Measurements from ENCODE around the gene ADCY5.

The ADCY5 gene

GRCh38 chr3:123458255-123458654 is 9.4 kb upstream of the ADCY5 start:
- H3K9me3 ChIP-seq (ENCODE audit: insufficient read depth, low read length): no peaks in the 10 kb centered on the region
- no peak for DNase-seq (ENCODE audit: low read depth, low spot score)
- peaks cover 8% of the 10 kb centered on the region for H3K4me1 ChIP-seq (ENCODE audit: insufficient read depth, insufficient read length)
- H3K36me3 ChIP-seq (ENCODE audit: insufficient read depth, insufficient read length, low read length): no peaks in the 10 kb centered on the region
- no peak overlapping the region for H3K9ac ChIP-seq (ENCODE audit: insufficient read length, low read depth)
- no peaks in the 10 kb centered on the region for H3K27me3 ChIP-seq (ENCODE audit: insufficient read depth, insufficient read length)
- H3K4me3 ChIP-seq (ENCODE audit: insufficient read length, low read depth): no peak overlapping the region
- TF ChIP-seq ZNF274 (IDR thresholded peaks at IDR 0.05; ENCODE audit: low read depth, low read length) (no peak), YY1 (IDR thresholded peaks at IDR 0.05; ENCODE audit: insufficient read depth, insufficient read length) (no peak), SUZ12 (IDR thresholded peaks at IDR 0.05; ENCODE audit: extremely low read depth, insufficient read depth, insufficient read length) (no peak)

- no peaks in the 10 kb centered on the region for H3K9me3 ChIP-seq (ENCODE audit: insufficient read depth, low read length)
- no peak overlapping the region for H3K9ac ChIP-seq (ENCODE audit: insufficient read length, low read depth)
- no peak for TF ChIP-seq YY1 (IDR thresholded peaks at IDR 0.05; ENCODE audit: insufficient read depth, insufficient read length)
- no peak for TF ChIP-seq SUZ12 (IDR thresholded peaks at IDR 0.05; ENCODE audit: extremely low read depth, insufficient read depth, insufficient read length)
- no peak for TF ChIP-seq ZNF274 (IDR thresholded peaks at IDR 0.05; ENCODE audit: low read depth, low read length)
- H3K36me3 ChIP-seq (ENCODE audit: insufficient read depth, insufficient read length, low read length): no peaks in the 10 kb centered on the region
- peaks cover 8% of the 10 kb centered on the region for H3K4me1 ChIP-seq (ENCODE audit: insufficient read depth, insufficient read length)
- DNase-seq (ENCODE audit: low read depth, low spot score): no peak
- H3K4me3 ChIP-seq (ENCODE audit: insufficient read length, low read depth): no peak overlapping the region
- no peaks in the 10 kb centered on the region for H3K27me3 ChIP-seq (ENCODE audit: insufficient read depth, insufficient read length)
These were observed 9.0 kb upstream of the ADCY5 start for GRCh38 chr3:123457841-123458240.

- no peak for DNase-seq (ENCODE audit: low read depth, low spot score)
- TF ChIP-seq SUZ12 (IDR thresholded peaks at IDR 0.05; ENCODE audit: extremely low read depth, insufficient read depth, insufficient read length) (no peak), YY1 (IDR thresholded peaks at IDR 0.05; ENCODE audit: insufficient read depth, insufficient read length) (no peak), ZNF274 (IDR thresholded peaks at IDR 0.05; ENCODE audit: low read depth, low read length) (no peak)
- Histone ChIP-seq H3K36me3 (ENCODE audit: insufficient read depth, insufficient read length, low read length) (no peaks in the 10 kb centered on the region), H3K9me3 (ENCODE audit: insufficient read depth, low read length) (no peaks in the 10 kb centered on the region), H3K9ac (ENCODE audit: insufficient read length, low read depth) (no peak overlapping the region), H3K4me3 (ENCODE audit: insufficient read length, low read depth) (no peak overlapping the region), H3K27me3 (ENCODE audit: insufficient read depth, insufficient read length) (peaks cover 12% of the 10 kb centered on the region), H3K4me1 (ENCODE audit: insufficient read depth, insufficient read length) (peaks cover 3% of the 10 kb centered on the region)
These were observed 4.8 kb upstream of the ADCY5 start for GRCh38 chr3:123453675-123454074.

- peaks cover 5% of the 10 kb centered on the region for H3K4me1 ChIP-seq (ENCODE audit: insufficient read depth, insufficient read length)
- no peak overlapping the region for H3K4me3 ChIP-seq (ENCODE audit: insufficient read length, low read depth)
- H3K27me3 ChIP-seq (ENCODE audit: insufficient read depth, insufficient read length): peaks cover 28% of the 10 kb centered on the region
- H3K9ac ChIP-seq (ENCODE audit: insufficient read length, low read depth): no peak overlapping the region
- H3K9me3 ChIP-seq (ENCODE audit: insufficient read depth, low read length): peaks cover 6% of the 10 kb centered on the region; the same call in 1 of the 2 replicates
- no peaks in the 10 kb centered on the region for H3K36me3 ChIP-seq (ENCODE audit: insufficient read depth, insufficient read length, low read length)
- no peak for TF ChIP-seq YY1 (IDR thresholded peaks at IDR 0.05; ENCODE audit: insufficient read depth, insufficient read length)
- TF ChIP-seq ZNF274 (IDR thresholded peaks at IDR 0.05; ENCODE audit: low read depth, low read length): no peak
- TF ChIP-seq SUZ12 (IDR thresholded peaks at IDR 0.05; ENCODE audit: extremely low read depth, insufficient read depth, insufficient read length): no peak
- no peak for DNase-seq (ENCODE audit: low read depth, low spot score)
These were observed 2.3 kb upstream of the ADCY5 start for GRCh38 chr3:123451186-123451585.

GRCh38 chr3:123449997-123450604 is 1.2 kb upstream of the ADCY5 start:
- peak overlapping the region; percentile 69 for H3K9ac ChIP-seq (ENCODE audit: insufficient read length, low read depth)
- H3K36me3 ChIP-seq (ENCODE audit: insufficient read depth, insufficient read length, low read length): no peaks in the 10 kb centered on the region
- DNase-seq (ENCODE audit: low read depth, low spot score): no peak
- H3K9me3 ChIP-seq (ENCODE audit: insufficient read depth, low read length): peaks cover 6% of the 10 kb centered on the region; the same call in 1 of the 2 replicates
- no peak for TF ChIP-seq ZNF274 (IDR thresholded peaks at IDR 0.05; ENCODE audit: low read depth, low read length)
- no peak for TF ChIP-seq SUZ12 (IDR thresholded peaks at IDR 0.05; ENCODE audit: extremely low read depth, insufficient read depth, insufficient read length)
- no peak for TF ChIP-seq YY1 (IDR thresholded peaks at IDR 0.05; ENCODE audit: insufficient read depth, insufficient read length)
- H3K4me3 ChIP-seq (ENCODE audit: insufficient read length, low read depth): peak overlapping the region; percentile 36
- peaks cover 8% of the 10 kb centered on the region for H3K4me1 ChIP-seq (ENCODE audit: insufficient read depth, insufficient read length)
- H3K27me3 ChIP-seq (ENCODE audit: insufficient read depth, insufficient read length): peaks cover 28% of the 10 kb centered on the region

- Histone ChIP-seq H3K9ac (ENCODE audit: insufficient read length, low read depth) (peak overlapping the region; percentile 69), H3K36me3 (ENCODE audit: insufficient read depth, insufficient read length, low read length) (no peaks in the 10 kb centered on the region), H3K27me3 (ENCODE audit: insufficient read depth, insufficient read length) (peaks cover 28% of the 10 kb centered on the region), H3K4me1 (ENCODE audit: insufficient read depth, insufficient read length) (peaks cover 8% of the 10 kb centered on the region), H3K4me3 (ENCODE audit: insufficient read length, low read depth) (peak overlapping the region; percentile 36), H3K9me3 (ENCODE audit: insufficient read depth, low read length) (peaks cover 6% of the 10 kb centered on the region; the same call in 1 of the 2 replicates)
- DNase-seq (ENCODE audit: low read depth, low spot score): no peak
- TF ChIP-seq ZNF274 (IDR thresholded peaks at IDR 0.05; ENCODE audit: low read depth, low read length): no peak
These were observed 459 bp upstream of the ADCY5 start for GRCh38 chr3:123449102-123449996.

Data from NT2/D1 (cell line).